HG03558 (cell line): ENCODE data around the gene ALDH4A1.

ENCODE experiments used
- ATAC-seq: cut with Tn5 transposase; IDR thresholded peaks from one replicate; pipeline ENCODE4 v1.9.1; 2021; ENCODE audit warnings: moderate number of reproducible peaks; ENCODE audit not compliant: unreplicated experiment; ENCODE audit errors: extremely low read depth

ALDH4A1 gene

GRCh38 chr1:18924221-18924691, 21.9 kb upstream of the ALDH4A1 start:
- ATAC-seq = no peak

DNA sequence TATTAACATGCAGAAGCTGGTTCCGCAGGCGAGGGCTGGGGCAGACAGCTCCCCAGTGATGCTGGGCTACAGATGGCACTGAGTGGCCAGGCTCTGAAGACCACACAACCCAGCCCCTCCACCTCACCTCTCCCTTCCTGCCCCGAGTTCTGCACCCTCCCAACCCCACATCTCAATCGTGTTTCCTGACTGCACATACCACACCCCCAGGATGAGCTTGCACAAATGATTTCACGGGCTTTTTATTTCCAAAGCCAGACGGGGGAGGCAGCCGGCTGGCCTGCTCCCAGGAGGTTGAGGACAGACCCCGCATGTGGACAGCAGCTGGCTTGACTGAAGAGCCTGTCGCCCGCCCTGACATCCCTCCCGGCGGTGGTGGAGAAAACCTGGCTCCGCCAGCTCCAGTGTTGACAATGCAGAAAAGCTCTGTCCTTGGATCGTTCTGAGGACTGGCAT, 21.4 kb upstream of the ALDH4A1 start:
- no peak for ATAC-seq

- no peak for ATAC-seq
These were observed 20.7 kb upstream of the ALDH4A1 start for GRCh38 chr1:18922848-18923755.

GRCh38 chr1:18922319-18922726, 20.0 kb upstream of the ALDH4A1 start:
- ATAC-seq = no peak

DNA sequence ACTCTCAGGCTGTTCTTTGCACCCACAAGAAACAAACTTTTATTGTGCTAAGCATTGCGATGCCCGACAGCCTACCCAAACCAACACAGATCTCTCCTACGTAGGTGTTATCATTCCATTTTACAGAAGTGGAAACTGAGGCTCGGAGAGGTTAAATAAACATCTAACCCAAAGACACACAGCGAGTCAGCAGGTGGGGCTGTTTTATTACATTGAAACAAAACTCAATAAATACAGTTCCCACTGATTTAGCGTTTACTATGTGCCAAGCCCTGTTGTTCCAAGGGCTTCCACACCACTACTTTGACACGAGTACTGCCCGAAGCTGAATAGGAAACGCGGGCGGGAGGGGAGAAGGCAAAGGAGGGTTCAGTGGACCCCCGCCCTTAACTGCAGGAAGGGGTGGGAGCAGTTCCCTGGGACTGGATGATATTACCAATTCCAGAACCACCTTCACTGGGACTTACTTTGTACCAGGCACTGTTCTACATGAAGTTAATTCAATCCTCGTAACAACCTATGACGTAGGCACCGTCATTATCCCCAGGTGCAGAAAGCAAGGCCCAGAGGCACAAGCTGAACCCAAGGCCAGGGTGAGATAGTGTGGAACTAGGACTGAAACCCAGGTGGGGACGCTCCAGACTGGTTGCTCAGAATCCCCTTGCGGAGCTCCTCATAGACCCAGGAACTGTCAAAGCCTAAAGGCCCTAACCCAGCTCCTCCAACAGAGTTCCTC, 19.3 kb upstream of the ALDH4A1 start:
- ATAC-seq = no peak

DNA sequence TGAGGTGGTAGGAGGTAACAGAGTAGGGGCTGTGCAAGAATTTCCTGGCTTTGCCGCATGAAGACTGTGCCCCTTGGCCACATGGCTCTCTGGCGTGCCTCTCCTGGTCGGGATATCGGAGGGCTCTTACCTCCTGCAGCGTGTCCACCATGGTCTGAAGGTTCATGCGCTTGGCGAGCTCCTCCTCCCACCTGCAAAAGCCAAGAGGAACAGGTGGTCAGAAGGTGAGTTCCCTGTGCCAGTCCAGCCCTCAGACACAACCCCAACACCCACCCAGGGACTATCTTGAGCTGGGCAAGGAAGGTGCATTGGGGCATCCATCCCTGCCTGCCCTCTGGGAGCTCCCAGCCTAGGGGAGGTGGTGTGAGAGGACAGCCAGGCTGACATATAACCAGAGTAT, 18.6 kb upstream of the ALDH4A1 start:
- ATAC-seq = no peak

- ATAC-seq = no peak
These were observed 17.6 kb upstream of the ALDH4A1 start for GRCh38 chr1:18919956-18920355.

DNA sequence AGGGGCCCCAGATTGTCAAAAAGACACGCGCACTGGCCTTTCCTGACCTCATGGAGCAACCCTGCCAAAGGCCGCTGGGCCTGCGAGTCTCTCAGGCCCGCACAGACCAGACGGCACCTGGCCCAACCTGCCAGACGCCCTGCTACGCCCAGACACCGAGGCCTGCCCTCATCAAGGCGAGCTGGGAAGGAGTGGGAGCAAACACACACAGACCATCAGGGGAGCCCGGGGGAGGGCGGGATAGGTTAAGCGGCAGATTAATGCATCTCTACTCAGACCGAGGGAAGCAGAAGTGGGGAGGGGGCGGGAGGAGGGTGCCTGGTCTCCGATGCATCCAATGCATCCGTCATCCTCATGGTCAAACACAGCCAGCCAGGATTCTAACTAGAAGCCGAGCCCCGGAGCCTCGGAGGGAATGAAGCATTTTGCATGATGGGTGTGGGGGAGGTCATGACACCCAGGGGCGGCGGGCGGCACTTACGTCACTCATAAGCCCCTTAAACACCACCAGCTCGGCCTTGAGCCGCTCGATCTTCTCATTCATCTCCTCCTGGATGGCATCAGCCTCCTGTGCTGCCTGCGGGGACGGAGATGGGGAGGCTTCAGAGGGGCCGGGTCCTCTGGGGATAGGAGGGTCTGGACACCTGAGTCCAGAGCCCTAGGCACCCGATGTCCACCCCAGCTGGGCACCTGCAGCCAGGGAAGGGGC, 17.0 kb upstream of the ALDH4A1 start:
- ATAC-seq = no peak

DNA sequence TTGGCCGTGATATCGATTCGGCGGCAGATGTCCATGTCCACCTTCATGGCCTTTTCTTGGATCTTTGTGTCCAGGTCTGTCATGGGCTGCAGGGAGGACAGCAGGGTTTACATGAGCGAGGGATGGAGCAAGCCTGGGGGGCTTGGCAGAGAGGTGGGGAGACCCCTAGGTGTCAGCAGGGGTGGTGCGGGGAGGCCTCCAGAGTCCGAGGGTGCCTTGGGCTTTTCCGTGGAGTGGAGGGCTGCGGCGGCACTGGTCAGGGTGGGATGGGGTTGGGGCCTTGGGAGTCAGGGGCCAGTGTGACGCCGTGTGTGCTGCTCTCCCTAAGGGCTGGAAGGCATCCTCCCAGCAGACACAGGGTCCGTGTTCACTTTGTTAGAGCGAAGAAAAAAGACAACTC, 16.1 kb upstream of the ALDH4A1 start:
- ATAC-seq = no peak

GRCh38 chr1:18917071-18917799, 14.9 kb upstream of the ALDH4A1 start:
- no peak for ATAC-seq

- ATAC-seq = no peak
These were observed 13.0 kb upstream of the ALDH4A1 start for GRCh38 chr1:18915341-18915740.

- ATAC-seq = no peak
These were observed 10.9 kb upstream of the ALDH4A1 start for GRCh38 chr1:18913065-18913835.

GRCh38 chr1:18912550-18912949, 10.2 kb upstream of the ALDH4A1 start:
- ATAC-seq = no peak

- ATAC-seq = no peak
These were observed 6.8 kb upstream of the ALDH4A1 start for GRCh38 chr1:18908911-18909771.

DNA sequence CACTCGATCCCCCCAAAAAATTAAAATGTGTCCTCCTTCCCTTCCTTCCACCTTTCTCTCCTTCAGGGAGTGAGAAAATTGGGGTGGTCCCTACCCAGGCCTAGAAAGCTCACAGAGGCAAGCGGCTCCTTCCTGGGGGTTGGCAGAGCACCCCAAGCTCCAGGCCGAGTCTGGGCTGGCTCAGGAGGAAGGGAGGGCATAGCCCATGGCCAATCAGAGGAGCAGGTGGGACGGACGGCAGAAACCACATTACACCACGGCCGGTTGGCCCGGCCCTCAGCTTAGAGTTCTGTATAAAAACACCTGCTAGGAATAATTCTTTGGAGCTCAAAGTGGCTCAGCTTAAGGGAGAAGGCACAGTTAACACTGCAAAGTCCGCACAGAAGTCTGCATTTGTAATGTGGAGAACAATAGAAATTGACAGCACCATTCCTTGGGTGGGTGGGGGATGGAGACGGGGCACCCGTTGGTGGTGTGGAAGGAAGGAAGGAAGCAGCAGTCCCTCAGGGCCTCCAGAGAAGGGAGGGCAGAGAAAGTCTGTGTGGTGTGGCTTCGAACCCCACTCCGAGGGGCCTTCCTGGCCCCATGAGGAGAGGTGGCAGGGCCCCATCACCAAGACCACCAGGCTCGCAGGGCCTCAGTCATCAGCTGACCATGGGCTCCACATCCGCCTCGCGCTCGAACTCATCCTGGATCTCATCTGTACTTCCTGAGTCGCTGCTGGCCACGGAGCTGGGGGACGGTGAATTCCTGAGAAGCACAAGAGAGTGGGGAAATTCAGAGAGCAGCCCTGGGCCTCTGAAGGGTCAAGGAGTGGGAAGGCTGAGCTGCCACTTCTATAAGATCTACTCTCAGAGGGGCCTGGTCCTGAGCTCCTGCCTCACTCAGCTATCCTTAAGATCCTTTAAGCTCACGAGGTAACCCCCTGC, 5.8 kb upstream of the ALDH4A1 start:
- ATAC-seq = no peak

GRCh38 chr1:18907021-18907916, 4.9 kb upstream of the ALDH4A1 start:
- ATAC-seq = no peak
